ENCODE results near the gene CYP26A1. TPM values are rescaled to one million over a fixed set of nuclear protein-coding genes. Genes with fewer than 3 reads are reported as not detected.

CYP26A1 gene
- total and polyA plus RNA-seq, 9 donors = 0.22 TPM; not detected in 8

- Histone ChIP-seq H3K4me3 (no peak overlapping the region), H3K27me3 (no peaks in the 10 kb centered on the region), H3K4me1 (ENCODE audit: insufficient read depth) (peaks cover 11% of the 10 kb centered on the region), H3K9me3 (no peaks in the 10 kb centered on the region), H3K36me3 (no peaks in the 10 kb centered on the region), H3K27ac (no peak overlapping the region)
- DNase-seq = no peak
- intact Hi-C loops (cut with DNase I) = no loop called here
- no peak for TF ChIP-seq EP300 (IDR thresholded peaks at IDR 0.05)
- no peak for TF ChIP-seq POLR2A (IDR thresholded peaks at IDR 0.05)
- TF ChIP-seq CTCF (IDR thresholded peaks at IDR 0.05) = no peak
- WGBS, 3 donors = 9 to 17% (median 16%) methylated on average over 45 of the region's 45 CpGs
Measured at GRCh38 chr10:93060887-93061593, 12.7 kb upstream of the CYP26A1 start.

GRCh38 chr10:93061594-93062513 lies 11.8 kb upstream of the CYP26A1 start:
- intact Hi-C loops (cut with DNase I) = no loop called here
- WGBS, 3 donors = 3 to 6% (median 3%) methylated on average over 50 to 57 of the region's 57 CpGs

GRCh38 chr10:93062514-93063143 lies 11.1 kb upstream of the CYP26A1 start:
- H3K4me1 ChIP-seq (ENCODE audit: insufficient read depth) = peaks cover 11% of the 10 kb centered on the region
- H3K9me3 ChIP-seq = no peaks in the 10 kb centered on the region
- DNase-seq = no peak
- intact Hi-C loops (cut with DNase I) = no loop called here
- TF ChIP-seq POLR2A (IDR thresholded peaks at IDR 0.05) (no peak), EP300 (IDR thresholded peaks at IDR 0.05) (no peak), CTCF (IDR thresholded peaks at IDR 0.05) (no peak)
- 1 to 3% (median 2%) methylated on average over 43 to 68 of the region's 68 CpGs for WGBS, 3 donors
- no peaks in the 10 kb centered on the region for H3K27me3 ChIP-seq
- no peaks in the 10 kb centered on the region for H3K36me3 ChIP-seq
- no peak overlapping the region for H3K4me3 ChIP-seq
- H3K27ac ChIP-seq = no peak overlapping the region

More at GRCh38 chr10:93061594-93062513, 11.8 kb upstream of the CYP26A1 start:
- H3K27ac ChIP-seq = no peak overlapping the region
- DNase-seq = no peak
- no peaks in the 10 kb centered on the region for H3K9me3 ChIP-seq
- no peak overlapping the region for H3K4me3 ChIP-seq
- TF ChIP-seq EP300 (IDR thresholded peaks at IDR 0.05) (no peak), POLR2A (IDR thresholded peaks at IDR 0.05) (no peak), CTCF (IDR thresholded peaks at IDR 0.05) (no peak)
- no peaks in the 10 kb centered on the region for H3K27me3 ChIP-seq
- H3K36me3 ChIP-seq = no peaks in the 10 kb centered on the region
- H3K4me1 ChIP-seq (ENCODE audit: insufficient read depth) = peaks cover 11% of the 10 kb centered on the region

- intact Hi-C loops (cut with DNase I) = no loop called here
- TF ChIP-seq CTCF (IDR thresholded peaks at IDR 0.05) (no peak), POLR2A (IDR thresholded peaks at IDR 0.05) (no peak), EP300 (IDR thresholded peaks at IDR 0.05) (no peak)
- peaks cover 12% of the 10 kb centered on the region for H3K4me1 ChIP-seq (ENCODE audit: insufficient read depth)
- no peaks in the 10 kb centered on the region for H3K27me3 ChIP-seq
- H3K36me3 ChIP-seq = no peaks in the 10 kb centered on the region
- no peak for DNase-seq
- H3K27ac ChIP-seq = no peak overlapping the region
- H3K9me3 ChIP-seq = no peaks in the 10 kb centered on the region
- 8 to 22% (median 12%) methylated on average over 19 to 43 of the region's 43 CpGs for WGBS, 3 donors
- no peak overlapping the region for H3K4me3 ChIP-seq
Measured at GRCh38 chr10:93063144-93063976, 10.3 kb upstream of the CYP26A1 start.

All from ovary (tissue), 9 donors.